Measurements from ENCODE around the gene POLR3A. TPM values are rescaled to one million over a fixed set of nuclear protein-coding genes. Genes with fewer than 3 reads are reported as not detected.
A peak's percentile ranks its signal among the peaks of the same experiment; 100 is the strongest.
"Not testable (repeated sequence)": the region's sequence is repeated elsewhere in the genome, so short reads cannot be mapped to it uniquely, and the experiment has no call there.

POLR3A gene
- polyA plus RNA-seq (2013, experiment 1 of 2): 14.8 TPM
- 14.8 TPM for polyA plus RNA-seq (2013, experiment 2 of 2)

GRCh38 chr10:78029269-78030226 is at the start of gene POLR3A:
POLR3A (minus strand) TSS chr10:78029515; CDS start chr10:78029407, 108 bp downstream.
- H3K79me2 ChIP-seq (ENCODE audit: control insufficient read depth, insufficient read depth, low read length): peaks cover 29% of the 10 kb centered on the region
- peak within 1 kb of the TSS; percentile 81 for H3K4me3 ChIP-seq (ENCODE audit: low read length)
- no peak within 1 kb of the TSS for H3K23ac ChIP-seq (ENCODE audit: low read length)
- peaks cover 5% of the 10 kb centered on the region for H3K36me3 ChIP-seq (ENCODE audit: control insufficient read depth, insufficient read depth, low read length)
- no peaks in the 10 kb centered on the region for H3K27me3 ChIP-seq (ENCODE audit: insufficient read depth, low read length, poor library complexity)
- no CpG with 5 or more reads among the region's 35 CpGs for WGBS (ENCODE audit: extremely low coverage, insufficient coverage, low lambda C conversion rate)
- peak within 1 kb of the TSS; percentile 95 for H3K9ac ChIP-seq (ENCODE audit: low read length)
- DNase-seq: peak; percentile 99
- no peak within 1 kb of the TSS for H2BK120ac ChIP-seq (ENCODE audit: low read depth, low read length)
- H4K8ac ChIP-seq (ENCODE audit: low read depth, low read length): no peak within 1 kb of the TSS
- no peak within 1 kb of the TSS for H2BK5ac ChIP-seq (ENCODE audit: low read length)
- peak within 1 kb of the TSS; percentile 98 for H3K56ac ChIP-seq (ENCODE audit: low read length)
- H3K4me1 ChIP-seq (ENCODE audit: control insufficient read depth, low read depth, low read length): no peaks in the 10 kb centered on the region
- peak within 1 kb of the TSS; percentile 97 for H4K5ac ChIP-seq (ENCODE audit: low read length)
- no peak within 1 kb of the TSS for H3K18ac ChIP-seq (ENCODE audit: low read length)
- H3K79me1 ChIP-seq (ENCODE audit: low read length): peaks cover 15% of the 10 kb centered on the region
- H2BK15ac ChIP-seq (replicated peaks; ENCODE audit: low read depth): no peak within 1 kb of the TSS
- peak within 1 kb of the TSS; percentile 89 for H3K4me2 ChIP-seq (ENCODE audit: low read length)
- H3K4ac ChIP-seq (ENCODE audit: low read depth, low read length): no peak within 1 kb of the TSS
- H3K27ac ChIP-seq (ENCODE audit: low read depth, low read length): no peak within 1 kb of the TSS
- H2AK5ac ChIP-seq (ENCODE audit: low read length): no peak within 1 kb of the TSS

- Histone ChIP-seq H4K8ac (ENCODE audit: low read depth, low read length) (no peak overlapping the region), H2BK5ac (ENCODE audit: low read length) (no peak overlapping the region), H3K27ac (ENCODE audit: low read depth, low read length) (no peak overlapping the region), H3K79me2 (ENCODE audit: control insufficient read depth, insufficient read depth, low read length) (no peaks in the 10 kb centered on the region), H3K79me1 (ENCODE audit: low read length) (no peaks in the 10 kb centered on the region), H3K36me3 (ENCODE audit: control insufficient read depth, insufficient read depth, low read length) (no peaks in the 10 kb centered on the region), H2BK120ac (ENCODE audit: low read depth, low read length) (no peak overlapping the region), H3K9ac (ENCODE audit: low read length) (no peak overlapping the region), H3K4me3 (ENCODE audit: low read length) (no peak overlapping the region), H3K4me2 (ENCODE audit: low read length) (no peak overlapping the region), H4K5ac (ENCODE audit: low read length) (no peak overlapping the region), H3K4me1 (ENCODE audit: control insufficient read depth, low read depth, low read length) (no peaks in the 10 kb centered on the region), H3K4ac (ENCODE audit: low read depth, low read length) (no peak overlapping the region), H3K23ac (ENCODE audit: low read length) (no peak overlapping the region), H3K27me3 (ENCODE audit: insufficient read depth, low read length, poor library complexity) (no peaks in the 10 kb centered on the region), H3K56ac (ENCODE audit: low read length) (no peak overlapping the region), H3K18ac (ENCODE audit: low read length) (no peak overlapping the region), H2AK5ac (ENCODE audit: low read length) (no peak overlapping the region), H2BK15ac (replicated peaks; ENCODE audit: low read depth) (no peak overlapping the region)
- no peak for DNase-seq
- WGBS (ENCODE audit: extremely low coverage, insufficient coverage, low lambda C conversion rate): no CpG with 5 or more reads among the region's 4 CpGs
Measured at GRCh38 chr10:78078539-78079330, 49.4 kb upstream of the POLR3A start.

- not testable (repeated sequence) for H2BK15ac ChIP-seq (replicated peaks; ENCODE audit: low read depth); H3K79me1 ChIP-seq (ENCODE audit: low read length); H3K4ac ChIP-seq (ENCODE audit: low read depth, low read length); H4K5ac ChIP-seq (ENCODE audit: low read length); H3K79me2 ChIP-seq (ENCODE audit: control insufficient read depth, insufficient read depth, low read length); H3K4me3 ChIP-seq (ENCODE audit: low read length); H4K8ac ChIP-seq (ENCODE audit: low read depth, low read length); H3K4me1 ChIP-seq (ENCODE audit: control insufficient read depth, low read depth, low read length); H3K27ac ChIP-seq (ENCODE audit: low read depth, low read length); H2AK5ac ChIP-seq (ENCODE audit: low read length); H3K23ac ChIP-seq (ENCODE audit: low read length); H3K18ac ChIP-seq (ENCODE audit: low read length); H3K9ac ChIP-seq (ENCODE audit: low read length); H2BK120ac ChIP-seq (ENCODE audit: low read depth, low read length); H3K4me2 ChIP-seq (ENCODE audit: low read length); H3K56ac ChIP-seq (ENCODE audit: low read length); DNase-seq; H2BK5ac ChIP-seq (ENCODE audit: low read length); H3K36me3 ChIP-seq (ENCODE audit: control insufficient read depth, insufficient read depth, low read length); H3K27me3 ChIP-seq (ENCODE audit: insufficient read depth, low read length, poor library complexity)
- no CpG with 5 or more reads among the region's 29 CpGs for WGBS (ENCODE audit: extremely low coverage, insufficient coverage, low lambda C conversion rate)
Measured at GRCh38 chr10:78075806-78076205, 46.5 kb upstream of the POLR3A start.

GRCh38 chr10:78072504-78072903 is 43.2 kb upstream of the POLR3A start:
- Histone ChIP-seq H3K79me1 (ENCODE audit: low read length) (no peaks in the 10 kb centered on the region), H3K27ac (ENCODE audit: low read depth, low read length) (no peak overlapping the region), H3K9ac (ENCODE audit: low read length) (no peak overlapping the region), H3K18ac (ENCODE audit: low read length) (no peak overlapping the region), H3K23ac (ENCODE audit: low read length) (no peak overlapping the region), H3K4me2 (ENCODE audit: low read length) (no peak overlapping the region), H3K79me2 (ENCODE audit: control insufficient read depth, insufficient read depth, low read length) (no peaks in the 10 kb centered on the region), H3K4ac (ENCODE audit: low read depth, low read length) (no peak overlapping the region), H3K4me3 (ENCODE audit: low read length) (no peak overlapping the region), H2AK5ac (ENCODE audit: low read length) (no peak overlapping the region), H3K56ac (ENCODE audit: low read length) (no peak overlapping the region), H4K5ac (ENCODE audit: low read length) (no peak overlapping the region), H3K36me3 (ENCODE audit: control insufficient read depth, insufficient read depth, low read length) (no peaks in the 10 kb centered on the region), H4K8ac (ENCODE audit: low read depth, low read length) (no peak overlapping the region), H3K27me3 (ENCODE audit: insufficient read depth, low read length, poor library complexity) (no peaks in the 10 kb centered on the region), H2BK120ac (ENCODE audit: low read depth, low read length) (no peak overlapping the region), H2BK5ac (ENCODE audit: low read length) (no peak overlapping the region), H2BK15ac (replicated peaks; ENCODE audit: low read depth) (no peak overlapping the region), H3K4me1 (ENCODE audit: control insufficient read depth, low read depth, low read length) (no peaks in the 10 kb centered on the region)
- DNase-seq: no peak

- H3K4me2 ChIP-seq (ENCODE audit: low read length): no peak overlapping the region
- no peak overlapping the region for H3K56ac ChIP-seq (ENCODE audit: low read length)
- no peak overlapping the region for H2BK5ac ChIP-seq (ENCODE audit: low read length)
- H2BK120ac ChIP-seq (ENCODE audit: low read depth, low read length): no peak overlapping the region
- no peaks in the 10 kb centered on the region for H3K79me2 ChIP-seq (ENCODE audit: control insufficient read depth, insufficient read depth, low read length)
- WGBS (ENCODE audit: extremely low coverage, insufficient coverage, low lambda C conversion rate): no CpG with 5 or more reads among the region's 4 CpGs
- no peak overlapping the region for H4K5ac ChIP-seq (ENCODE audit: low read length)
- H3K18ac ChIP-seq (ENCODE audit: low read length): no peak overlapping the region
- H3K36me3 ChIP-seq (ENCODE audit: control insufficient read depth, insufficient read depth, low read length): no peaks in the 10 kb centered on the region
- H4K8ac ChIP-seq (ENCODE audit: low read depth, low read length): no peak overlapping the region
- H3K4me3 ChIP-seq (ENCODE audit: low read length): no peak overlapping the region
- no peaks in the 10 kb centered on the region for H3K4me1 ChIP-seq (ENCODE audit: control insufficient read depth, low read depth, low read length)
- H3K23ac ChIP-seq (ENCODE audit: low read length): no peak overlapping the region
- DNase-seq: no peak
- no peak overlapping the region for H2BK15ac ChIP-seq (replicated peaks; ENCODE audit: low read depth)
- H3K27ac ChIP-seq (ENCODE audit: low read depth, low read length): no peak overlapping the region
- no peak overlapping the region for H3K9ac ChIP-seq (ENCODE audit: low read length)
- H3K4ac ChIP-seq (ENCODE audit: low read depth, low read length): no peak overlapping the region
- H3K27me3 ChIP-seq (ENCODE audit: insufficient read depth, low read length, poor library complexity): no peaks in the 10 kb centered on the region
- H3K79me1 ChIP-seq (ENCODE audit: low read length): no peaks in the 10 kb centered on the region
- no peak overlapping the region for H2AK5ac ChIP-seq (ENCODE audit: low read length)
Measured at GRCh38 chr10:78071857-78072179, 42.5 kb upstream of the POLR3A start.
